22Rv1 (cell line): Measurements from ENCODE around the gene ABCA7.

Experiments used
- CTCF ChIP-seq: fragments of 450-650 bp; IDR thresholded peaks from 2 replicates; pipeline ENCODE4 v1.5.1; 2017; ENCODE audit warnings: mild to moderate bottlenecking
- ZFX ChIP-seq: fragments of 450-650 bp; IDR thresholded peaks from 2 replicates; pipeline ENCODE4 v1.6.1; 2017; ENCODE audit warnings: antibody characterized with exemption, borderline replicate concordance

GRCh38 chr19:1009981-1010538 lies 29.8 kb upstream of the ABCA7 start:
- TF ChIP-seq ZFX (no peak), CTCF (no peak)
